OCI-LY7 (cell line): Measurements from ENCODE around the gene STK33. TPM values are rescaled to one million over a fixed set of nuclear protein-coding genes. Genes with fewer than 3 reads are reported as not detected.

Experiments
- BruUV-seq: library from RNA; stranded (reverse); fragments of 400-500 nt; replicated peaks from 2 replicates; lab custom pipeline; 2021; lab: Mats Ljungman, UMichigan
- CTCF ChIA-PET: fragments of 300-600 bp; sonication (Branson Sonifier 250); formaldehyde crosslinking; loops from one replicate; lab custom pipeline; 2022; ENCODE audit warnings: antibody characterized with exemption; ENCODE audit not compliant: unreplicated experiment; lab: Charles Lee
- POLR2A ChIA-PET: fragments of 300-600 bp; sonication (Branson Sonifier 250); formaldehyde crosslinking; loops from one replicate; lab custom pipeline; 2022; ENCODE audit warnings: antibody characterized with exemption; lab: Charles Lee
- DNase-seq: peaks from one replicate; pipeline ENCODE4 v3.0.0-alpha.2; 2015; ENCODE audit warnings: low spot score
- H2AFZ ChIP-seq: fragments of 200-600 bp; sonication (generic), shearing (Covaris generic); 2 replicates; pipeline ENCODE4 v1.6.1; 2014; ENCODE audit warnings: mild to moderate bottlenecking, antibody characterized with exemption, low read length, moderate library complexity
- H3K27ac ChIP-seq: fragments of 200-600 bp; sonication (generic); 2 replicates; pipeline ENCODE4 v1.5.1; 2014; ENCODE audit warnings: mixed run types, low read depth, mild to moderate bottlenecking, moderate library complexity, low read length, inconsistent platforms; ENCODE audit not compliant: poor library complexity, severe bottlenecking
- H3K36me3 ChIP-seq: fragments of 200-600 bp; sonication (generic); 2 replicates; pipeline ENCODE4 v1.6.1; 2014; ENCODE audit warnings: mild to moderate bottlenecking, antibody characterized with exemption, low read length, moderate library complexity, mixed read lengths; ENCODE audit not compliant: insufficient read depth
- H3K4me1 ChIP-seq: fragments of 200-600 bp; sonication (generic); 2 replicates; pipeline ENCODE4 v1.5.1; 2014; ENCODE audit warnings: mild to moderate bottlenecking, low read length; ENCODE audit not compliant: insufficient read depth, poor library complexity, severe bottlenecking
- H3K4me2 ChIP-seq: fragments of 200-600 bp; sonication (generic); 2 replicates; pipeline ENCODE4 v1.6.1; 2014; ENCODE audit warnings: mild to moderate bottlenecking, low read length
- H3K4me3 ChIP-seq: fragments of 200-600 bp; sonication (generic); 2 replicates; pipeline ENCODE4 v1.5.1; 2014; ENCODE audit warnings: mild to moderate bottlenecking, low read depth, low read length; ENCODE audit not compliant: poor library complexity, severe bottlenecking
- H3K79me2 ChIP-seq: fragments of 200-600 bp; sonication (generic); 2 replicates; pipeline ENCODE4 v1.6.1; 2016; ENCODE audit warnings: low read depth, mild to moderate bottlenecking, low read length, moderate library complexity, mixed read lengths; ENCODE audit not compliant: insufficient read depth
- H3K9me2 ChIP-seq: fragments of 200-600 bp; sonication (generic); 2 replicates; pipeline ENCODE4 v1.6.1; 2016; ENCODE audit warnings: mild to moderate bottlenecking, low read length, mixed read lengths; ENCODE audit not compliant: insufficient read depth
- H3K9me3 ChIP-seq: fragments of 200-600 bp; sonication (generic); 2 replicates; pipeline ENCODE4 v1.6.1; 2014; ENCODE audit warnings: mild to moderate bottlenecking, mixed run types, low read length, mixed read lengths
- H4K20me1 ChIP-seq: fragments of 200-600 bp; sonication (generic); 2 replicates; pipeline ENCODE4 v1.6.1; 2014; ENCODE audit warnings: mild to moderate bottlenecking, antibody characterized with exemption, low read length, moderate library complexity, mixed read lengths; ENCODE audit not compliant: insufficient read depth
- EZH2phosphoT487 ChIP-seq: fragments of 200-600 bp; sonication (generic); IDR thresholded peaks from 2 replicates; pipeline ENCODE4 v1.6.1; 2018; ENCODE audit warnings: low read depth, borderline replicate concordance, mild to moderate bottlenecking, mixed run types, antibody characterized with exemption, low read length, moderate library complexity, mixed read lengths
- intact Hi-C: fragments of 100-400 bp; cut with micrococcal nuclease; formaldehyde crosslinking; loops from one replicate; pipeline ENCODE4 v1.10.0; 2022; ENCODE audit not compliant: unreplicated experiment
- total RNA-seq, 2 experiments: library from RNA; depleted of rRNA in 1 of 2; stranded (reverse); fragments of >200 nt in 1 of 2; shearing (Covaris generic) in 1 of 2; gene quantifications; 2 replicates each; pipeline ENCODE4 v1.2.3, GENCODE V29; 2014 to 2022
- TF ChIP-seq, protein P1 (sequence below): fragments of 200-600 bp; sonication (generic); conservative IDR thresholded peaks from 2 replicates; pipeline ENCODE4 v1.5.1; 2014; ENCODE audit warnings: mild to moderate bottlenecking, antibody characterized with exemption, low read length, moderate library complexity, mixed read lengths

The STK33 gene
- total RNA-seq, 2 experiments from 2014 or later, result 0.73 TPM; not detected in 1

DNA sequence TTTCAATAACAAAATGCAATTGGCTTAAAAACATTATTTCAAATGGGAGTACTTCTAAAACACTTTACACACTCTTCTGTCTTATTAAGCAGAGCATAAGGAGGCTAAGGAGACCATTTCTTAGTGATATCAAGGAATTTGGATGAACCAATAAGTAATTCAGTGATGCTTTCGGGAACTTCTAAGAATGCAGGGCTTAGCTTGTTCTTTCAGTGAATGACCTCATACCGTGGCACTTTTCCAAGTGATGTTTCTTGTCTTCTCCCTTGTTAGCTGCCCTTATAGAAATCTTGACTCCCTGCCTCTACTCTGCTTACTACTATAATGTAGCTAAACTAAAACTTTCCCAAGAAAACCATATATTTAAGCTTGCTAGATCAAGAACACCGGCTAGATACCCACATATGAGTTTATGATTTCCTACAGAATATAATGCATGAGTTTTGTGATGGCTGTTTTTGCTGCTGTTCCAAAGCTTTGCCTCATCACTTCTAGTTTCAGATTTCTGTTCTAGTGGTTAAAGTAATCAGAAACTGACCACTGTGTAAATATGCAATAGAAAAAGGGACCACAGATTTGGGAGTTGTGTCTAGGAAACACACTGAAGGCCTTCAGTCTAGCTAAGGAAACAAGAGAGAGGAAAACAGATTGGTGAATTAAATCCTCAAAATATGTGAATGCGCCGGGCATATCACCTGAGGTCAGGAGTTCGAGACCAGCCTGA lies 37.5 kb upstream of the STK33 start:
- TF ChIP-seq EZH2phosphoT487, result no peak
- TF ChIP-seq, protein P1, sequence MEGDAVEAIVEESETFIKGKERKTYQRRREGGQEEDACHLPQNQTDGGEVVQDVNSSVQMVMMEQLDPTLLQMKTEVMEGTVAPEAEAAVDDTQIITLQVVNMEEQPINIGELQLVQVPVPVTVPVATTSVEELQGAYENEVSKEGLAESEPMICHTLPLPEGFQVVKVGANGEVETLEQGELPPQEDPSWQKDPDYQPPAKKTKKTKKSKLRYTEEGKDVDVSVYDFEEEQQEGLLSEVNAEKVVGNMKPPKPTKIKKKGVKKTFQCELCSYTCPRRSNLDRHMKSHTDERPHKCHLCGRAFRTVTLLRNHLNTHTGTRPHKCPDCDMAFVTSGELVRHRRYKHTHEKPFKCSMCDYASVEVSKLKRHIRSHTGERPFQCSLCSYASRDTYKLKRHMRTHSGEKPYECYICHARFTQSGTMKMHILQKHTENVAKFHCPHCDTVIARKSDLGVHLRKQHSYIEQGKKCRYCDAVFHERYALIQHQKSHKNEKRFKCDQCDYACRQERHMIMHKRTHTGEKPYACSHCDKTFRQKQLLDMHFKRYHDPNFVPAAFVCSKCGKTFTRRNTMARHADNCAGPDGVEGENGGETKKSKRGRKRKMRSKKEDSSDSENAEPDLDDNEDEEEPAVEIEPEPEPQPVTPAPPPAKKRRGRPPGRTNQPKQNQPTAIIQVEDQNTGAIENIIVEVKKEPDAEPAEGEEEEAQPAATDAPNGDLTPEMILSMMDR, result no peak
- H2AFZ ChIP-seq, result no peak overlapping the region
- H3K9me3 ChIP-seq, result no peaks in the 10 kb centered on the region
- intact Hi-C loops, result no loop called here
- no peaks in the 10 kb centered on the region for H4K20me1 ChIP-seq
- no peak overlapping the region for H3K27ac ChIP-seq
- no peaks in the 10 kb centered on the region for H3K79me2 ChIP-seq
- no peaks in the 10 kb centered on the region for H3K4me1 ChIP-seq
- H3K4me2 ChIP-seq, result no peak overlapping the region
- ChIA-PET CTCF (no interaction called here), POLR2A (interaction anchor here (0.7 kb wide), 1 partner anchor 12 kb away, joined by 3 read pairs; no protein-coding TSS in a partner anchor)
- H3K4me3 ChIP-seq, result no peak overlapping the region
- no peak for DNase-seq
- peaks cover 20% of the 10 kb centered on the region for H3K36me3 ChIP-seq
- BruUV-seq, result no TSS peak
- H3K9me2 ChIP-seq, result no peaks in the 10 kb centered on the region

DNA sequence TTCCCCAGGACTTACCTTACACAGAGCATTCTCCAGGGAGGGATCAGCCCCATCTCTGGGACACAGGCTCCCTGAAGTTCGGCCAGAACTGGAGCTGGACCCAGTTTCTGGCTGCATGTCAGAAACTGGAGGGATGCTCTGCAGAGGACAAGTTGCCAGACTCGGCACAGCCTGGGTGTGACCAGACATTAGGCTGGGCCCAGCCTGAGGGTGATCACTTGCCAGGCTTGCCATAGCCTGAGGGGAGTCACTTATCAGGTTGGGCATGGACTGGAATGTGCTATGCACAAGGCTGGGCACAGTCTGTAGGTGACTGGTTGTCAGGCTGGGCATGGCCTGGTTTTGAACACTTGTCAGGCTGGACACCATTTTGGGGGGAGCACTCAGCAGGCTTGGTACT lies 30.7 kb upstream of the STK33 start:
- no peaks in the 10 kb centered on the region for H3K9me2 ChIP-seq
- H4K20me1 ChIP-seq, result no peaks in the 10 kb centered on the region
- no peak overlapping the region for H3K4me3 ChIP-seq
- TF ChIP-seq, protein P1, result no peak
- no peak for TF ChIP-seq EZH2phosphoT487
- intact Hi-C loops, result no loop called here
- H3K4me1 ChIP-seq, result no peaks in the 10 kb centered on the region
- CTCF ChIA-PET, result no interaction called here
- H3K4me2 ChIP-seq, result no peak overlapping the region
- POLR2A ChIA-PET, result interaction anchor here (0.7 to 0.9 kb wide), 2 partner anchors 24 to 94 kb away, joined by 3 to 6 read pairs; no protein-coding TSS in a partner anchor
- no TSS peak for BruUV-seq
- no peaks in the 10 kb centered on the region for H3K79me2 ChIP-seq
- H3K36me3 ChIP-seq, result peaks cover 26% of the 10 kb centered on the region
- H3K9me3 ChIP-seq, result no peaks in the 10 kb centered on the region
- DNase-seq, result no peak
- H2AFZ ChIP-seq, result no peak overlapping the region
- H3K27ac ChIP-seq, result no peak overlapping the region

DNA sequence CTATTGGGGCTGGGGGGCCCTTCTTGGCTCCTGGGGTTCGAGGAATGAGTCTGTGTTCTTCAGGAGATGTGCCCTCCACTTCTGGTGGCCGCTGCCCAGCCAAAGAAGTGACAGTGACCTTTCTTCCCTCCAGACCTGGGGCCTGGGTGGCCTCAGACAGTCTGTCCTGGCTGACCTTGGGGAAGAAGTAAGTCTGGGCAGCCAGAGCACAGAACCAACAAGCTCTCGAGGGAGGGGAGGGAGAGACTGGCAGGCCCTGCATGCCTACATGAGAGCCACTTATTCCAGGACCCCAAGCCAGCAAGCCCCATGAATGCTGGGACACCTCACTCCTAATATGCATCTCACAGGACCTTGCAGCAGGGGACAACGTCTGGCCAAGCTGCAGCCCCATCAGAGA lies 27.1 kb upstream of the STK33 start:
- ChIA-PET CTCF (no interaction called here), POLR2A (no interaction called here)
- no peak overlapping the region for H3K4me3 ChIP-seq
- no TSS peak for BruUV-seq
- peaks cover 40% of the 10 kb centered on the region for H3K36me3 ChIP-seq
- no peaks in the 10 kb centered on the region for H3K9me3 ChIP-seq
- no peak for DNase-seq
- no peak overlapping the region for H2AFZ ChIP-seq
- H3K4me1 ChIP-seq, result no peaks in the 10 kb centered on the region
- H3K27ac ChIP-seq, result no peak overlapping the region
- no peaks in the 10 kb centered on the region for H4K20me1 ChIP-seq
- TF ChIP-seq EZH2phosphoT487, result no peak
- TF ChIP-seq, protein P1, result no peak
- no peaks in the 10 kb centered on the region for H3K9me2 ChIP-seq
- H3K4me2 ChIP-seq, result no peak overlapping the region
- H3K79me2 ChIP-seq, result no peaks in the 10 kb centered on the region
- intact Hi-C loops, result no loop called here
